ENCODE measurements around the gene SHC1.
"Not testable (repeated sequence)": the region's sequence is repeated elsewhere in the genome, so short reads cannot be mapped to it uniquely, and the experiment has no call there.

SHC1 gene

DNA sequence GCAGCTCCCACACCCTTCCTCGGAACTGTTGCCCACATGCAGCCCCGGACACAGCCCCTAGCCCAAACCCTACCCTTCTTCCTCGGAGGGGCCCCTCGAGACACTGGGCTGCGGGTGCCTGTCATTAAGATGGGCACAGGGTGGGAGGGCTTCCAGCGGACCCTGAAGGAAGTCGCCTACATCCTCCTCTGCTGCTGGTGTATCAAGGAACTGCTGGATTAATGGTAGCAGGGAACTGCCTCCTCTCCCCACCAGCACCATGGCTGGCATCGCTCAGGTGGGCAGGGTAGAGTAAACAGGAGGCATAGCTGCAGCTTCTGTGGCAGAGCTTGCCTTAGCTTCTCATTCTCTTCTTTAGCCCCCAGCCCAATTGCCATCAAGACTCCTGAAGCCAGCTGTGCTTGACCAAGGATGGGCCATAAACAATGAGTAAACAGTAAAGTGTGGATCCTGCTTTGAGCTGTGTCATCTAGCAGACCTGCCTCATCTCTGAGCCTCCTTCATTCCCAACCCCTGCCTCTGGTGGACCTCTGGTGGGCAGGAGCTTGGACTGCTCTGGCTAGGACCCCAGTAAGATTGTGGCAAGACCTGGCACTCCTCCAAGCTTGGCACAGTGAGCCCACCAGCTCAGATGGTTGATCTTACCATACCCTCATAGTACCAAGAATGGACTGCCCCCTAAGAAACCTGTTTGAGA lies 23.2 kb upstream of the SHC1 start, which contains the start of gene LENEP:
LENEP (plus strand) TSS at position 15 of the 697 bp plus-strand sequence; CDS start at position 37, 22 bp downstream.
- DNase-seq: no peak

DNA sequence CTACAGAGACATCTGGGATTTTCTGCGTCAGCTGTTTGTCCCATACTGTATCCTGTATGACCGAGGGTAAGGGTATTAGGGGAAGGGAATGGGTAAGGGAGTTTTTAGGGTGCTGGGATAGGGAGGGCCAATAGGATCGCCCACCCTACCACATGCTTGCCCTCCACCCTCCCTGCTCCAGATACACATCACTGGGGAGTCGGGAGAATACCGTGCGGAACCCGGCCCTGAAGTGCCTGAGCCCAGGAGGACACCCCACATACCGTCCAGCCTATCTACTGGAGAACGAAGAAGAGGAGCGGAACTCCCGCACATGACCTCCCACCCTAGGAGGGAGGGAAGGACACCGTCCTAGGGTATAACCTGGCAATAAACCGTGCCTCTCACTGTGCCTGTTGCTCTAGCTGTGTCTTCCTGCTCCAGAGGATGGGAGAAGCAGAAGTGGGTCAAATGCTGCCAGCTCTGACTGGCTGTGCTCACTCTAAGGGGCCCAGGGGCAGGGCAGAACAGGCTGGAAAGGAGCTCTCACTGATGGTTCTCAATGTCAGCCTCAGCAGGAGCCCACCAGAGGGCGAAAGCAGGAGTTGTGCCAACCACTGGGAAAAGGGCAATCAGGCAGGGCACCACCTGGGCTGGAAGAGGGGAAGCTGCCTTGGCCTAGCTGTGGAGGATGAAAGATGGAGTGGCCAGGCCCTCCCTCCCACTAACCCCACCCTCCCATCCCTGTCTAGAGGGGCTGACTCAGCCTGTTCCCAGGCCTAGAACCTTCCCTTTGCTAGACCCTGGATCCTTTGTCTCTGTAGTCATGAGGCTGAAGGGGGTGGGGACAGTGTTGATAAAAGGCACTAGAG lies 22.4 kb upstream of the SHC1 start:
- DNase-seq: peak in 1 of 2 experiments; percentile 19

DNA sequence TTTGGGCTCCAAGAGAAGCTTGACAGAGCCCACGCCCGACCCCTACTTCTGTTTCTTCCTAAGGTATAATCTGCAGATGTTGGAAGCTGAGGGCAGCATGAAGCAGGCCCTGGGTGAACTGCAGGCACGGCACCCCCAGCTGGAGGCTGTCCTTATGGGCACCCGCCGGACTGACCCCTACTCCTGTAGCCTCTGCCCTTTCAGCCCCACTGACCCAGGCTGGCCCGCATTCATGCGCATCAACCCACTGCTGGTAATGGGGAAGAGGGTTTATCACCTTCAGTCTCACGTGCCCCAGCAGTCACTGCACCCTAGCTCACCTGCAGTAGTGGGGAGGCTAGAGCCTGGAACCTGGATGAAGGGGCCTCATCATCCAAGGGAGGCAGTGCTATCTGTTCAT lies 19.7 kb upstream of the SHC1 start:
- no peak for DNase-seq

DNA sequence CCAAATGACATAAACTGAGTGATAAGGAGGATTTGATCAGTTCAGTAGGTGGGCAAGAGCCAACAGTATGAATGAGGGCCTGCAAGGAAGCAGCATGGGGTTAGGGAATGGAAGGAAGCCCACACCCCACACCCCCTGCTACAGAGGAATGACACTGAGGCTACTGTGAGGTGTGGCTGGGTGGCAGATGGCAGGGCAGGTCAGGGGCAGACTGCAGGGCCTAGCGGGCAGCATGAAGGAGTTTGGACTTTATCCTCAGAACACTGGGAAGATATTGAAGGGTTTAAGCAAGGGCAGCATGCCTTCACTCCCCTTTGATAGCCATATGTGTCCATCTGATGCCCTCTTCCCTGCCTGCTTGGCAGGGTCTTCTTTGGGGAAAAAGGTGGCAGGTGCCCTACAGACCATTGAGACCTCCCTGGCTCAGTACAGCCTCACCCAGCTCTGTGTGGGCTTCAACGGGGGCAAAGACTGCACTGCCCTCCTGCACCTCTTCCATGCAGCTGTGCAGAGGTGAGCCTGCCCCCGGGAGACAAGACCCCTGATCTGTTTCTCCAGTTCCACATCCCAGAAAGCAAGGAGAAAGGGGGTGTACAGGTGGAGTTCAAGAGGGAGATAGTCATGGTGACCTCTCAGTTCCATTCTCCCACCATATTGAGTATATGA lies 18.8 kb upstream of the SHC1 start:
- no peak for DNase-seq

DNA sequence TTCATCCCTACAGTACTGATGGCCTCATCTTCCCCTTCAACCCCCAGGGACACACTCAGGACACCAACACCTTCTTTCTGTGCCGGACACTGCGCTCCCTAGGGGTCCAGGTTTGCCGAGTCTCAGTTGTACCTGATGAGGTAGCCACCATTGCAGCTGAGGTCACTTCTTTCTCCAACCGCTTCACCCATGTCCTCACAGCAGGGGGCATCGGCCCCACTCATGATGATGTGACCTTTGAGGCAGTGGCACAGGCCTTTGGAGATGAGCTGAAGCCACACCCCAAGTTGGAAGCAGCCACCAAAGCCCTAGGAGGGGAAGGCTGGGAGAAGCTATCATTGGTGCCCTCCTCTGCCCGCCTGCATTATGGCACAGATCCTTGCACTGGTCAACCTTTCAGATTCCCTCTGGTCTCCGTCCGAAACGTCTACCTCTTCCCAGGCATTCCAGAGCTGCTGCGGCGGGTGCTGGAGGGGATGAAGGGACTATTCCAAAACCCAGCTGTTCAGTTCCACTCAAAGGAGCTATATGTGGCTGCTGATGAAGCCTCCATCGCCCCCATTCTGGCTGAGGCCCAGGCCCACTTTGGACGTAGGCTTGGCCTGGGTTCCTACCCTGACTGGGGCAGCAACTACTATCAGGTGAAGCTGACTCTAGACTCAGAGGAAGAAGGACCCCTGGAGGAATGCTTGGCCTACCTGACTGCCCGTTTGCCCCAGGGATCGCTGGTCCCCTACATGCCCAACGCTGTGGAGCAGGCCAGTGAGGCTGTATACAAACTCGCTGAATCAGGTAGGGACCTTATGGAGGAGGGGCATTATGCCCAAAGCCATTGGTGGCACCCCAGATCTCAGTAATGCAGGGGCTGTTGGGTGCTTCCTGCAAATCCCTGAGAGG lies 17.8 kb upstream of the SHC1 start:
- DNase-seq: no peak

DNA sequence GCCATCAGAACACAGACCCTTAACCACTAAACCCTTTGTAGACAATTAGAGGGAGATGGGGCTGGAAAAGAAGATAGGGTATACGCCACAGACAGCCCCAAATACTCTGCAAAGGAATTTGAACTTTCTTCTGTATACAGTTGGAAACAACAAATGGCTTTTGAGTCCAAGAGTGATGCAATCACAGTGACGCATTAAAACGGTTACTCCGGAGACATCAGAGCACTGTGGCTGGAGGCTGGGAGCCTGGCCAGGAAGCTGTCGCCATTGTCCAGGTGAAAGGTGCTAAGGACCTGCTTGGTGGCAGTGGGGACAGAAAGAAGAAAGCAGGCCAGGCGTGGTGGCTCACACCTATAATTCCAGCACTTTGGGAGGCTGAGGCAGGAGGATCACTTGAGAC lies 16.8 kb upstream of the SHC1 start:
- DNase-seq: no peak

DNA sequence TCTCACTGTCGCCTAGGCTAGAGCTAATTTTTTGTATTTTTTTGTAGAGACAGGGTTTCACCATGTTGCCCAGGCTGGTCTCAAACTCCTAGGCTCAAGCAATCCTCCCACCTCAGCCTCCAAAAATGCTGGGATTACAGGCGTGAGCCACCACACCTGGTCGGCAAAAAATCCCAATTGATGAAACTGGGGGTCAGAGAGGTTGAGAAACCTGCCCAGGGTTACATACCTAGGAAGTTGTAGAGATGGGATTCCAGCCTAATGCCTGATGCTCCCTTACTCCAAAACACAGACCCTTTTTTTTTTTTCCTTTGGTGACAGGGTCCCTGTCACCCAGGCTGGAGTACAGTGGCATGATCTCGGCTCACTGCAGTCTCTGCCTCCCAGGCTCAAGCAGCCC lies 16.2 kb upstream of the SHC1 start:
- DNase-seq: not testable (repeated sequence)

DNA sequence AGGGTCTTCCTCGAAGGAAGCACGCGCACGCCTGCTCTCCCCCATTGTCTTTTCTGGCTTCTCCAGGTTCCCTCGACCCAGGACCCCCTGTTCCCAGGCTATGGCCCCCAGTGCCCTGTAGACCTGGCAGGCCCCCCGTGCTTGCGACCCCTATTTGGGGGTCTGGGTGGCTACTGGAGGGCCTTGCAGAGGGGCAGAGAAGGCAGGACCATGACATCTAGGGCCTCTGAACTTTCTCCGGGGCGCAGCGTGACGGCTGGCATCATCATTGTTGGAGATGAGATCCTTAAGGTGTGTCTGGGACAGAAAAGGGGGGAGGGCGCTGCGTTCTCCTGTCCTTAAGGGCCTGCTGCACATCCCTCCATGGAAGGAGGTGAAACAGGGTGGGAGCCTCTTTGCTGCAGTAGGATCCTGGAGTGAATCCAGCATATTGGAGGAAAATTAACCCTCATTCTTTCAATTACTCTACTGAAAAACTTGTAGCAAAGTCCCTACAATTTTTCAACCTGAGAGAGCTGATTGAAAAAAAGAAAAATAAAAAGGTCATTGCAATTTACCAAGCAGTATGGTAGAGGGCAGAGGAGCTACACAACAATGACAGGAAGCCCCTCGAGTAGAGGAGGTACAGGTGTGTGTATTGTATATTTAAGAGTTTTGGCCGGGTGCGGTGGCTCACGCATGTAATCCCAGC lies 13.4 kb upstream of the SHC1 start:
- peak in 1 of 2 experiments; percentile 30 for DNase-seq

DNA sequence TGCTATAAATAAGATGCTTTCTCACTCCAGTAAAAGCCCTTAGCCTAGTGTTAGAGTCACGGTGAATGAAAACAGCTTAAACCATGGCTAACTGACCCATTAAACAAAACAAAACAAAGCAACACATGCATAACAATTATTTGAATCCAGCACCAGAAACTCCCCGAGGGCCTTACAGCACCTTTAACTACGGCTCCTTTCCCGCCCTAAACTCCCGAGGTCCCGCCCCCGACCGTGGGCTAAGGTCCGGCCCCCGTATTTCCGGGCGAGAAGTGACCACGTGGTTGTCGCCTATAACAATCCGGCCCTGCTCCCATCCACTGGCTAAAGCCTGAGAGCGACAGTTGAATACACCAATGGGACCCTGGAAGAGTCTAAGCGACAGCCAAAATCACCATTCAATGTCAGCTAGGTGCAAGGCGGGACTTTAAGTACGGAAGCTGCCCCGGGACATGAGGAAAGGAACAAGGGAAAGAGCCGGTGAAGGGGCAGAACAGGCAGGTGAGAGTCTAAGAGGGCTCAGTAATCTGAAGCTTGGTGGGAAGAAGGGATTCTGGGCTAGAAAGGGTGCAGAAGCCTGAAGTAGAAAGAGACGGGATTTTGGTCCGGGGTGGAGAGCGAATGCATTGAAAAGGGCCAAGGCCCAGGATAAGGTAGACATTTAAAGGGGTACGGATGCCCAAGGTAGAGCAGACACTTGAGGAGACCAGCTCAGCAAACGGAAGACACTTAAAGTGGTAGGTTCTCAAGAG lies 12.5 kb upstream of the SHC1 start, which contains the start of gene FLAD1:
FLAD1 (plus strand) TSS at position 448 of the 752 bp plus-strand sequence. CDS start 351 bp downstream, outside the sequence.
- peak; percentile 100 for DNase-seq

DNA sequence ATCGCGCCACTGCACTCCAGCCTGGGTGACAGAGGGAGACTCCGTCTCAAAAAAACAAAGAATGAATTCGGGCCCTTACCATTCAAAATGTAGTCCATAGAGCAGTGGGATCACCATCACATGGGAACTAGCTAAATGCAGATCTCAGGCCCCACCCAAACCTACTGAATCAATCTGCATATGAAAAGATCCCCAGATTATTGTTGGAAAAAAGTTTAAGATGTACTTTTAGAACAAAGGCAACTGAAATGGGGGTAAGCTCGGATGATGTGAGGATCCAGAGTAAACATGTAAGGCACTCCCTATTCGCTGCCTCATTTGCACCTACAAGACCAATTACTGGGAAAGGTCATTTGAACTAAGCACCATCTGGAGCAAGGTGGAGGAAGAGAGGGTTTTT lies 11.8 kb upstream of the SHC1 start:
- no peak for DNase-seq

DNA sequence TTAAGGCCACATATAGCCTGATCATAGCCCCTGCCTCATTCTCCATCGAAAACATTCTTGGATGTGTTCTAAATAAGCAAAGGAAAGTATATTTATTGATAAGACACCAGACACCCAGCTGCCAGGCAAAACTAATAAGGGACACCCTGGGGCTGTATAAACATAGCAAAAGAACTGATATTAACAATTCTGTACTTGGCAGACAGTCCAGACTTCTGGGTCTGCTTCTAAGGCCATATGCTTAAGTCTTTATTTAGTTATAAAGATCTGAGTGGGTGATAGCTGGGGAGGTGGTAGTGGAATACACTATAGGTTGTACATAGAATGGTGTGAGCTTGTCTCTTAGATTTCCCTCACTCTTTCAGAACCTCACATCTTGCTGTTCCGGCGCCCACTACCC lies 7.8 kb upstream of the SHC1 start:
- DNase-seq: no peak

DNA sequence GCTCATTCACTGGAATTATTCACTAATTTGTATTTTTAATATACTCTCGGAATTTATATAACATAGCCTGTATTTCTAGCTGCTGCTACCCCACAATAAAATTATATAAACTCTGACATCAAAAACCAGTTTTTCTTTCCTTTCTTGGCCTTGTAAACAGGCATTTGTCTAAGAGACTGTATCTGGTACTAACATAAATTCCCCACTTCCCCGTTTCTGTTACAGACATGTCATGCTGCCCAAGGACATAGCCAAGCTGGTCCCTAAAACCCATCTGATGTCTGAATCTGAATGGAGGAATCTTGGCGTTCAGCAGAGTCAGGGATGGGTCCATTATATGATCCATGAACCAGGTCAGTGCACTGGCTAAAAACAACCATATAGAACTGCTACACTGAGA lies 7.2 kb upstream of the SHC1 start:
- not testable (repeated sequence) for DNase-seq

DNA sequence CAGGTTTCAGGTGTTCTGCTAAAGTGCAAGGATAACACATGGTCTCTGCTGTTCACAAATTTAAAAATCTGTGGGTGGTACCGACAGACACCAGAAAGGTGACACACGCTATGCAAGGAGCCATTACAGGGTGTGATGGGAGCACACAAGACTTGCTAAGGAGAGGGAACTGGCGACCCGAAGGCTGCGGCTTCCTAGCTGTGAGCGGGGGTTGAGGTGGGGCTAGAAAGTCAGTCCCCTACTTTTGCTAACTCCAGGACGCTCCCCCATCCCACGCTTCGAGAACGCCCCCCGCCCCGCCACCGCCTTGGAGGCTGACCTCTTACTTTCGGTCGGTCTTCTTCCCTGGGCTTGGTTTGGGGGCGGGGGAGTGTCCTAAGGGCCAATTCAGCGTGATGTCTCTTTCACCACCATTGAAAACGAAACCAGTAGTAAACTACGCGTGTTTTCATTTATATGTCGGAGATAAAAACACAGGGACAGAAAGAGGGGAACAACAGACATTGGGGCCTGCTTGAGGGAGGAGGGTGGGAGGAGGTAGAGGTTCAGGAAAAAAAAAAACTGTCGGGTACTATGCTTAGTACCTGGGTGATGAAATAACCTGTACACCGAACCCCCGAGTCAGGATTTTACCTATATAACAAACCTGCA lies 5.0 kb upstream of the SHC1 start:
- peak in 1 of 2 experiments; percentile 52 for DNase-seq

DNA sequence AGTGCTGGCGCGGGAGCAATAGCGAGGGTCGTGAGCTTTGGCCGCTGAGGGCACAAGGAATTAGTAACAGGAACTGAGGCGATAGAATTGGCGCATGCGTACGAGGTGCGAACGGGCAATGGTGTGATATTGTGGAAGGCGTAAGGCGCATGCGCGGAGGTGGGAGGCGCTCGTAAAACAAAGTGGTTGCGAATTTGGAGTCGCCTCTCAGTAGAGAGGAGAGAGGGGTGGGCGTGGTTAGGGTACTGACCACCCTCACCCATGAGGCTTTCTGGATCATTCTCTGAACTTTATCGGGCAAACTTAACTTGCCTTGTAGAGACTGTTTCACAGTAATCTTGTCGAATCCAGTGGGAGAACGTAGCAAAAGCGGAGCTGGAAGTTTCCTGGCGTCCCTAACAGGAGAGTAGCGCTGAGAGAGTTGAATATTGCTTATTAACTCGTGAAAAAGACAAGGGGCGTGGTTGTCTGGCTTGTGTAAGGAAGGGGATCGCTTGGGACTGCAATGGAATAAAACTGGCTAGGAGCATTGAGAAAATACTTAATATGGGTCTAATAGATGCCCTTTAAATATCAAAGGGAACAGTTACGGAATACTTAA lies 4.4 kb upstream of the SHC1 start:
- DNase-seq: peak; percentile 96 to 98

DNA sequence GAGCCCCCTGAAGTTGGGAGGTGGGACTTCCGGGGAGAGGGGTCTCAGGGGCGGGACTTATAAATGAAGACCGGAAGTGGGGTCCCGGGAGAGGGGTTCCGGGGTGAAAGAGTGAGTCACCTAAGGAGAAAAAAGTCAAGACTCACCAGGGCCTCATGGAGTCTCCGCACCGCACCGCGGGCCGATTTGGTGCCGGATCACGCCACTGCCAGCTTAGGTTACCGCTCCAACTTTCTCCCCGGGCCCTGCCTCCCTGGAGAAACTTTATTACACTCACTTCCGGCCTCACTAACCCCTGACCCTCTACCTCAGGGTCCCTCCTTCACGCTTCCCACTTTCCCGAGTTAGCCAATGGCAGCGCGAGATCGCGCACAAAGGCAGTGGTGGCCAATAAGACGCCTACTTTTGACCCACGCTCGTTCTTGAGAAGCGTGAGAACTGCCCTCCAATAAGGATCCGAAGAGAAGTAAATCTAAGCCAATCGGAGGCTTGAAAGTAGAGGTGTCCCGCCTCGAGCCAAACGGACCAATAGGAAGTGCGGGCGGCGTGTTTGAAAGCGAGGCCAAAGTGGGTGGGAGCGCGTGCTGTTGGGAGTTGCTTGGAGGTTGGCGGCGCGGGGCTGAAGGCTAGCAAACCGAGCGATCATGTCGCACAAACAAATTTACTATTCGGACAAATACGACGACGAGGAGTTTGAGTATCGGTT lies 3.7 kb upstream of the SHC1 start, which contains the start of gene CKS1B:
CKS1B (plus strand) TSS at position 580 of the 706 bp plus-strand sequence; CDS start at position 645, 65 bp downstream.
- DNase-seq: peak; percentile 100

DNA sequence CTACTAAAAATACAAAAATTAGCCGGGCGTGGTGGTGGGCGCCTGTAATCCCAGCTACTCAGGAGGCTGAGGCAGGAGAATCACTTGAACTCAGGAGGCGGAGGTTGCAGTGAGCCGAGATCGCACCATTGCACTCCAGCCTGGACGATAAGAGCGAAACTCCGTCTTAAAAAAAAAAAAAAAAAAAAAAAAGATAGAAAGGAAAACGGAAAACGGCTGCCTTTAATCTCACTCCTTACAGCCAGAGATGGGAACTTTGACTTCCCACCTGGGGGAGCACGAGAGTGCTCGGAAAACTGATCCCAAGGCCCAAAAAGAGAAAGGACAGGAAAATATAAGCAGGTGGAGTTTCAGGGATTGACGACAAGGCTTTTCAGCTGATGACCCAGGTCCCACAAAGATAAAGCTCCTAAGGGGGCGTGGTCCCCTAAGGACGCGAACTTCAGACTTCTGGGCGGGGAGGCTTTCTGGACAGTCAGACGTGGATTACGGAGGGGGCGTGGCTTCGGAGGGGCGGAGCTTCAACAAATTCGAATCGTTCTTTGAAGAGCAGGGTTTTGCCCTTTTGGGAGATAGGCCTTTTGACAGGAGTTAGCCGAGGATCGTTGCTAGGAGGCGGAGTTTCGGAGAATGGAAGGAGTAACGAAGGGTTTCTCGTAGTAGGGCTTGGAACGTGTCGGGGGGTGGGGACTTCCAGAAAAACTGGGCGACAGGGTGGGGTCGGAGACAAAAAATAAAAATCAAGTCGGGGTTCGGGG lies 3.0 kb upstream of the SHC1 start:
- peak; percentile 90 to 93 for DNase-seq

DNA sequence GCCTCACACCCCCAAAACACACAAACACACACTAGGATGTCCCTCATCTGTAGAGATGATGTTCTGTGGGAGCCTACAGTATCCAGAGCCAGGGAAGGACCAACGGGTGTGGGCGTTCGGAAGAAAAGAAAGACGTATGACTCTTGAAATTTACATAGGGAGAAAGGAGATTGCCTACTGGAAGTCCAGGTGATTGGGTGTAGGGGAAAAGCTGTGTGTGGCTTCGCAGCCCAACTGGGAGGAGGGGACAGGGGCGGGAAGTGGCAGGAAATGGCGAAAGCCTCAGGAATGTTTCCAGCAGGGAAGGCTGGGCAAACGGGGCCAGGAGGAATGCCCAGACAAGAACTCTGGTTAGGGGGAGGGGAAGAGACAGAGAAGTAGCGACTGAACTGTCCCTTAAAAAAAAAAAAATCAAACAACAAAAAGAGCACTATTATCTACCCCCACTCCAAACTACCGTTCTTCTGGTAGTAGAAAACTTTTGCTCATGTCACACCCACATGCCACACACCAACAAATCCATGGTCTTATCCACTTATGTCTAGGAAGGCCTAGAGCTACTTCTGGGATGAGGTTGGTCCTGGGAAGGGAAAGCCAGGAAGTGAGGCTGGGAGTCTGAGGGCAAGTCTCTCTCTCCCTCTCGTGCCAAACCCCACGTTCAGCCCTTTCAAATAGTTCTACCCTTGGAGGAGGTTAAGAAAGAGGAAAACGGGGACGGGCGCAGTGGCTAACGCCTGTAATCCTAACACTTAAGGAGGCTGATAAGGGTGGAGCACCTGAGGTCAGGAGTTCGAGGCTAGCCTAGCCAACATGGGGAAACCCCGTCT lies 2.2 kb upstream of the SHC1 start:
- DNase-seq: no peak

DNA sequence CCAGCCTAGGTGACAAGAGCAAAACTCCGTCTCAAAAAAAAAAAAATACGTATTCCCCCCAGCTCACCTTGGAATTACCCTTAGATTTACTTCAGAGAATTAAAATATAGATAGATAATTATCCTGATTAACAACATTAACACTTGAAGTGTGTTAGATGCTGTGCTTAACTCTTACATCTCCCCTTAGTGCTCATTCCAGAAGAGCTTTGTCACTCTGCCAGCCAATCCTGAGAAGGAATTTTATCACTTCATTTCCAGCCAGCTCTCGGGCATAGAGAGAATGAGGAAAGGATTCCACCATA lies 1.6 kb upstream of the SHC1 start:
- no peak for DNase-seq
